Colonic mucosa (tissue), 4 donors: Measurements from ENCODE around the gene ZNF652. TPM values are rescaled to one million over a fixed set of nuclear protein-coding genes. Genes with fewer than 3 reads are reported as not detected.

ENCODE experiments used
- DNase-seq: peaks from one replicate; pipeline ENCODE4 v3.0.0-alpha.2; 2020
- H3K27ac ChIP-seq: fragments of 200-600 bp; one replicate; pipeline ENCODE4 v1.8.0; 2021
- H3K27me3 ChIP-seq: fragments of 200-600 bp; one replicate; pipeline ENCODE4 v1.8.0; 2021
- H3K36me3 ChIP-seq: fragments of 200-600 bp; one replicate; pipeline ENCODE4 v1.8.0; 2021
- H3K4me1 ChIP-seq: fragments of 200-600 bp; one replicate; pipeline ENCODE4 v1.8.0; 2021; ENCODE audit warnings: mild to moderate bottlenecking
- H3K4me3 ChIP-seq: fragments of 200-600 bp; one replicate; pipeline ENCODE4 v1.8.0; 2021
- H3K9ac ChIP-seq, 2 donors: one replicate each; pipeline ENCODE4 v1.7.0; 2013; ENCODE audit warnings: control low read depth in 2 of 2, low read depth in 2 of 2, low read length in 2 of 2
- H3K9me3 ChIP-seq: fragments of 200-600 bp; one replicate; pipeline ENCODE4 v1.8.0; 2021
- intact Hi-C: fragments of 100-400 bp; cut with DNase I; formaldehyde crosslinking; loops from one replicate; pipeline ENCODE4 v1.14.1; 2022
- total RNA-seq, 2 donors: library from RNA; stranded (reverse); fragmentation: NEBNext Ultra II Directional in 1 of 2; extraction: Animal tissue kit (Norgen Biotek cat#: 25700) in 1 of 2; gene quantifications; one replicate each; pipeline ENCODE4 v1.2.1, GENCODE V29; 2021
- TF ChIP-seq, protein P1 (sequence below): fragments of 200-600 bp; IDR thresholded peaks from one replicate; pipeline ENCODE4 v1.8.0; 2022; ENCODE audit warnings: antibody characterized with exemption, mild to moderate bottlenecking
- donor health status: healthy.
- donor health status: DM: no; HTN: no; CAD: no.
- donor health status: DM: no; HTN: no; CAD: no.

ZNF652 gene
- total RNA-seq, 2 donors from 2014 or later = 38.1 to 62.5 TPM

DNA sequence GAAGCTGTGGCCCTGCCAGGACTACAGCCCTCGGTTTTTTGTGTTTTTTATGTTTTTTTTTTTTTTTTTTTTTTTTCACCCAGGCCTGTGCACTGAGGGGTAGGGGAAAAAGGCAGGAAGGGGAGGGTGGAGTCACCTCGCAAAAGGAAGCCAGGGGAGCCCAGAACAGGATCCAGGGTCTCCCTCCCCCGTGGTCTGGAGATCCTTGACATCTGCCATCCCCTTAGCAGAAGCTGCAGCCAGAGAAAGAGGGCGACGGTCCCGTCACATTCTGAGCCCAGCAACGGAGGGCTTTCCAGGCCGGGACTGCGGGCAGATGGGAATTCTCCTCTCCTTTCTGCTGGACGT lies 102.4 kb downstream of the ZNF652 start:
- Histone ChIP-seq H3K27me3 (no peaks in the 10 kb centered on the region), H3K27ac (peak overlapping the region; percentile 57), H3K4me1 (no peaks in the 10 kb centered on the region), H3K9me3 (no peaks in the 10 kb centered on the region), H3K9ac (peak overlapping the region; percentile 9 to 81), H3K4me3 (peak overlapping the region; percentile 57), H3K36me3 (no peaks in the 10 kb centered on the region)
- no peak for DNase-seq
- intact Hi-C loops = no loop called here
- TF ChIP-seq, protein P1, sequence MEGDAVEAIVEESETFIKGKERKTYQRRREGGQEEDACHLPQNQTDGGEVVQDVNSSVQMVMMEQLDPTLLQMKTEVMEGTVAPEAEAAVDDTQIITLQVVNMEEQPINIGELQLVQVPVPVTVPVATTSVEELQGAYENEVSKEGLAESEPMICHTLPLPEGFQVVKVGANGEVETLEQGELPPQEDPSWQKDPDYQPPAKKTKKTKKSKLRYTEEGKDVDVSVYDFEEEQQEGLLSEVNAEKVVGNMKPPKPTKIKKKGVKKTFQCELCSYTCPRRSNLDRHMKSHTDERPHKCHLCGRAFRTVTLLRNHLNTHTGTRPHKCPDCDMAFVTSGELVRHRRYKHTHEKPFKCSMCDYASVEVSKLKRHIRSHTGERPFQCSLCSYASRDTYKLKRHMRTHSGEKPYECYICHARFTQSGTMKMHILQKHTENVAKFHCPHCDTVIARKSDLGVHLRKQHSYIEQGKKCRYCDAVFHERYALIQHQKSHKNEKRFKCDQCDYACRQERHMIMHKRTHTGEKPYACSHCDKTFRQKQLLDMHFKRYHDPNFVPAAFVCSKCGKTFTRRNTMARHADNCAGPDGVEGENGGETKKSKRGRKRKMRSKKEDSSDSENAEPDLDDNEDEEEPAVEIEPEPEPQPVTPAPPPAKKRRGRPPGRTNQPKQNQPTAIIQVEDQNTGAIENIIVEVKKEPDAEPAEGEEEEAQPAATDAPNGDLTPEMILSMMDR = no peak

DNA sequence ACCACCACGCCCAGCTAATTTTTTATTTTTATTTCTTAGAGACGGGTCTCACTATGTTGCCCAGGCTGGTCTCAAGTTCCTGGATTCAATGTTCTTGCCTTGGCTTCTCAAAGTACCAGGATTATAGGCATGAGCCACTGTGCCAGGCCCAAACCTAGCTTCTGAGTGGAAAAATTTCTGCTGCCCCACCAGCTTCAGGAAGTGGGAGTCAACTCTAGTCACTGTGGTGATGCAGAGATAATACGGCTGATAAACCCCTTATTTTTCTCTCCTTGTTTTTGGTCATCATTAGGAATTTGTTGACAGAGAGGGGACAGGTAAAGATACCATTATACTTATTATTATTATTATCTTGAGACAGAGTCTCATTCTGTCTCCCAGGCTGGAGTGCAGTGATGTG lies 103.7 kb downstream of the ZNF652 start:
- no peaks in the 10 kb centered on the region for H3K36me3 ChIP-seq
- TF ChIP-seq, protein P1 = no peak
- DNase-seq = no peak
- no peak overlapping the region for H3K4me3 ChIP-seq
- no peaks in the 10 kb centered on the region for H3K27me3 ChIP-seq
- H3K27ac ChIP-seq = no peak overlapping the region
- H3K9me3 ChIP-seq = no peaks in the 10 kb centered on the region
- no peak overlapping the region for H3K9ac ChIP-seq
- no peaks in the 10 kb centered on the region for H3K4me1 ChIP-seq
- intact Hi-C loops = no loop called here

DNA sequence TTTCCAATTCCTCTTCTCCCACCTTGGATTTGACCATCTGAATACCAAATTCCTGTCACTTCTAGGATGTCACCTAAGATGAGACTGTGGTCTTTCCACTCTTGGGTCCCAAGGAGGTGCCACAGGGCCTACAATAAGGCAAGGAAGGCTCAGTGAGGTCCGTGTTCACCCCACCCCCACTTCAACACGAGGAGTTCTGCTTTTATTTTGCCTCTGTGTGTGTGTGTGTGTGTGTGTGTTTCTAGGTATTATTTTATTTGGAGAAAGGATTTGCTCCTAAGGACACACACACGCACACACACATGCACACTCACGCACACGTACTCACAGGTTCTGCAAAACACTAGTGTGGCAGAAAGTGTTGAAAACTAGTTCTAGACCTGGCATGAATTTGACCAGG lies 106.9 kb downstream of the ZNF652 start:
- TF ChIP-seq, protein P1 = no peak
- Histone ChIP-seq H3K36me3 (no peaks in the 10 kb centered on the region), H3K4me1 (no peaks in the 10 kb centered on the region), H3K9ac (no peak overlapping the region), H3K4me3 (no peak overlapping the region), H3K9me3 (no peaks in the 10 kb centered on the region), H3K27me3 (no peaks in the 10 kb centered on the region), H3K27ac (no peak overlapping the region)
- intact Hi-C loops = no loop called here
- DNase-seq = no peak

DNA sequence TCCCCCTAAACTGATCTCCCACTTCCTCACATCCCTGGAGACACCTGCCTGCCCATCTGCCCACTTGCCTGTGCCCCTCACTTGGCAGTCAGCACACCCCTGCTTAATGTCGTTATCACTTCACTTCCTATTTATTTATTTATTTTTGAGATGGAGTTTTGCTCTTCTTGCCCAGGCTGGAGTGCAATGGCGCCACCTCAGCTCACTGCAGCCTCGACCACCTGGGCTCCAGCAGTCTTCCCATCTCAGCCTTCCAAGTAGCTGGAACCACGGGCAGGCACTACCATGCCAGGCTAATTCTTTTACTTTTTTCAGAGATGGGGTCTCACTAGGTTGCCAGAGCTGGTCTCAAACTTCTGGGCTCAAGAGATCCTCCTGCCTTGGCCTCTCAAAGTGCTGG lies 108.0 kb downstream of the ZNF652 start:
- no peak overlapping the region for H3K9ac ChIP-seq
- DNase-seq = no peak
- intact Hi-C loops = no loop called here
- no peaks in the 10 kb centered on the region for H3K9me3 ChIP-seq
- no peaks in the 10 kb centered on the region for H3K27me3 ChIP-seq
- no peak overlapping the region for H3K27ac ChIP-seq
- H3K4me1 ChIP-seq = no peaks in the 10 kb centered on the region
- no peaks in the 10 kb centered on the region for H3K36me3 ChIP-seq
- H3K4me3 ChIP-seq = no peak overlapping the region
- TF ChIP-seq, protein P1 = no peak

DNA sequence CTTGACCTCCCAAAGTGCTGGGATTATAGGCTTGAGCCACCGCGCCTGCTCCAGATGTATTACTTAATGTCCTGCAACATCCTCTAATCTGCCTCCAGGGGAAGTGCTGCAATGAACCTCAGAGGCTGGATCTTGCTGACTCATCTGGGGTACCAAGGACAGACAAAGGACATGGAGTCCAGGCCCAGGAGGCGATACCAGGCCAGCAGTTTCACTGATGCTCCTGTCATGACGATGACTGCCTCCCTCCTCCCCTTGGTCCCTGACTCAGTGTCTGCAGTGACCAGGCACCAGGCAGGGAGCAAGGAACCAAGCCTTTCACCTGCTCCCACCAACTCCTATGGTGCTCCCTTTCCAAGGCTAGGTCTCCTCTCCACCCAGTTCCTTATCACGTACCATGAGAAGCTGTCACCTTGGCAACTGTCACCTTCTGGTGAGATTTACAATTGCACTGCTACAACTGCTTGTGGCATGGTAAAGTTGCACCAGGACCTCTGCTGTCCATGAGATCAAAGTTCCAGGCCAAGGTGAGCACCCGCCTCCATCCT lies 109.8 kb downstream of the ZNF652 start:
- Histone ChIP-seq H3K27ac (no peak overlapping the region), H3K36me3 (no peaks in the 10 kb centered on the region), H3K4me3 (no peak overlapping the region), H3K27me3 (no peaks in the 10 kb centered on the region), H3K9ac (no peak overlapping the region), H3K9me3 (no peaks in the 10 kb centered on the region), H3K4me1 (no peaks in the 10 kb centered on the region)
- DNase-seq = peak; percentile 21
- intact Hi-C loops = no loop called here
- TF ChIP-seq, protein P1 = no peak
